Measurements from ENCODE around the gene ATP9A.

The ATP9A gene

DNA sequence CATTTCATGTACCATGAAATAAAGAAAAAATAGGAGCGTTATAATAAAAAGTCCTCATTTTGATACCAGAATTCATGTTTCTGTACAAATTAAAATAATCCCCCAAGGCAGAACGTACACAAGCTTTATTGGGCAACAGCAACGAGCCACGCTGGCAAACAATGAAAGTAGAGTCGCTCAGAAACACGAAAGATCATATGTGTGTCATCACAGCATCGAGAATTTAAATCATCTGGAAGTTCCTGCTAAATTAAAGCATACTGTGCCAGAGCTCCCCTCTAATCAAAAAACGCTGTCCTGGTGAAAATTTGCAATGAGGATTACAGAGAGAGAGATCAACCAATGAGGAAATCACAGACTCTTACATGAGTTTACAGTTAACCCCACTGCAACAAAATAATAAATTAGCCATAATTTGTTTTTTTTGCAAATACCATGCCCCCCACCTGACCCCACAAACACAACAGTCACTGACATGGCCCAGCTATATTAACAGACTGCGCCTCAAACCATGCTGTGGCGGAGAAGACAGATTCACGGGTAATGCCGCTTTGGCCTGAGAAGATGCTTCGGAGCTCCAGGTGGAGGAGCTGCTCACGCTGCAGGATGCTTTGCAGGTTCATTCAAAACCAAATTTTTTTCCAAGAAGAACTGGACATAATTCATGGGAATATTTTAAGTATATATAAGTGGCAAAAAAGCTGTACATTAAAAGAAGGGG, 171.4 kb downstream of the ATP9A start:
- DNase-seq (ENCODE audit: low read depth), result no peak

DNA sequence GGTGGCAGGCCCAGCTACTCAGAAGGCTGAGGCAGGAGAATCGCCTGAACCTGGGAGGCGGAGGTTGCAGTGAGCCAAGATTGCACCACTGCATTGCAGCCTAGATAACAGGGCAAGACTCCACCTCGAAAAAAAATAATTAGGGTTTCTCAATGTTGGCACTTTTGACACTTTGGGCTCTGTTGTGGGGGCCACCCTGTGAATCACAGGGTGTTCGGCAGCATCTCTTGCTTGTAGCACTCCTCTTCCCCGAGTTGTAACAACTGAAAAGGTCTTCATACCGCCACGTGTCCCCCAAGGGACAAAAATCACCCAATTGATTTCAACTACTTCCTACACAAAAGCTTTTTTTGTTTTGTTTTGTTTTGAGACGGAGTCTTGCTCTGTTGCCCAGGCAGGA, 172.4 kb downstream of the ATP9A start:
- DNase-seq (ENCODE audit: low read depth), result no peak

DNA sequence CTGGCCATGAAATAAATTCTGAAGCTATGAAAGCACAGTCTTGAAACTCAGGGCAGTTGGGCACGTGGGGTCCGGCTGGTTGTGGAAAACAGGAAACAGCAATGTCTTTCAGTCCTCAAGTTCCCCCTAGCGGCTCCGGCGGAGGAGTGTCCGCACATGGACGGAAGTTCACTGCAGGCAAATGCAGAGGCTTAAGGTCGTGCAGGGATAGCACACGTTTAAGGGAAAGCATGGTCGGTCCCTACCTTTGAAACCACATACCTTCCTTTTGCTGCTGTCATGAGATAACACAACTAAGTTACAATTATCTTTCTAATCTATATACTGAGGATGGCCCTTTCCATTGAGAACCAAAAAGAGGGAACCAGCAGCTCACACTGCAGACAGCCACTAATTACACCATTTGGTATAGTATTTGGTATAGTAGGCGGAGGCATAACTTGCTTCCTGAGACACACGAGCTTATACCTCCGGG, 173.1 kb downstream of the ATP9A start:
- DNase-seq (ENCODE audit: low read depth), result peak; percentile 67

DNA sequence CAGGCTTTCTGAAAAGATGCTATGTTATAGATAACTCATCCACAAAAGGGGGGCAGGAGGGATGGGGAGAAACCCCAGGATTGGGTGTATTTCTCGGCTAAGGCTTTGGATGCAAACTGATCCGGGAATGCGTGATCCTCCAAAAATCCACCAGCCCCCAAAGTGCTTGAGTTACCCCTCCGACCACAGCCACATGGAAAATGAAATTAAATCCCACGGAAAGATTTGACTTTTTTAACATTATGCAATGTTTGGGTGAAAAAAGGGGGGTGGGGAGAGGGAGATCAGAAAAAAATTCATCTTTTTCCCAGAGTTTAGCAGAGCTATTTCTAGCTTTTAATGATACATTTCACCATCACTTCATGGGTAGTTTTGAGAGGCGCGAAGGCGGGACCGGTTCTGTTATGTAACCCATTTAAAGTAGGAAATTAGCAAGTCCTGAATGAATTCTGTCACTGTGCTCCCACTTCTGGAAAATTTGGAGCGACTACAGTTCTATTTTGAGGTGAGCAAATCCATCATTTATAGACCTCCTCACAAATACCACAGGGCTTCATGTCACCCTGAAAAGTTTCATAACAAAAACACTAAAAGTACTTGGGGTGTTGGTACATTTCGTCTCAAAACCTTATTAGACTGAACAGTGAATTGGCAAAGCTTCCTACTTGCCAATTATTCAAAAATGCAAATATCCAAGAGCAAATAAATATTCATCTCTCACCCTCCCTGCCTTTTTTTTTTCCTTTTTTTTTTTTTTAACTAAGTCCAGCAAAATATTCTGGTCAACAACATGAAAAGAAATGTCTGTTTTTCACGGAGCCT, 173.7 kb downstream of the ATP9A start:
- DNase-seq (ENCODE audit: low read depth), result no peak

DNA sequence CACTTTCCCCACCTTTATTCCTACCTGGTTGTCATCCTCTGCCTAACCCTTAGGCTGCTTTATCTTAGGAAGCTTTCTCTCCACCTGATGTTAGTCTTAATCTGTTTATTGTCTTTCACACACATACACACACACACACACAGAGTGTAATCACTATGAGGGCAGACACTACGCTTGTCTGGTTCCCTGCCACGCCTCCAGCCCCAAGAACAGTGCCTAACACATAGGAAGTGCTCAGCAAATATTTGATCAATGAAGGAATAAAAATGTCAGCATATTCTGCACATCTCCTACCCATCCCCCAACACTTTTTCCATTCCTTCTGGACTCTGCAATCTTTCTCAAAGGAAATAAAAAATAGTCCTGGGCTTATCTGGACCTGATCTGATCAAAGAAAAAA, 174.6 kb downstream of the ATP9A start:
- DNase-seq (ENCODE audit: low read depth), result no peak

DNA sequence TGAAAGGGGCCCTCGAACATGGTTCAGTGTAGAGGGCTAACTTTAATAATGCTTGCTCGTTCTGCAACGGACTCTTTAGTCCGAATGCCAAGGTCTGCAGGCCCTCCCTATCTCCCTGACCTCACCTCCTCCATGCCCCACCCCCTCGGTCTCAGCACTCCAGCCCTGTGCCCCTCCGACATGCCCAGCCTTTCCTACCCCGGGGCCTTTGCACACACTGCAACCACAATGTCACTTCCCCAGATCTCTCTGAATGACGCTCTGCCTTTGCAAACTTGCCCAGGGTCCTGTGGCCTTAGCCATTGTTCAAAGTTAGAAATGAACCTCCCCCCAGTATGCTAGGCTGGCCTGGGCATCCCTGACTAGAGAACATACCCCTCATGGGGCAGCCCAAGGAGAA, 175.6 kb downstream of the ATP9A start:
- no peak for DNase-seq (ENCODE audit: low read depth)

DNA sequence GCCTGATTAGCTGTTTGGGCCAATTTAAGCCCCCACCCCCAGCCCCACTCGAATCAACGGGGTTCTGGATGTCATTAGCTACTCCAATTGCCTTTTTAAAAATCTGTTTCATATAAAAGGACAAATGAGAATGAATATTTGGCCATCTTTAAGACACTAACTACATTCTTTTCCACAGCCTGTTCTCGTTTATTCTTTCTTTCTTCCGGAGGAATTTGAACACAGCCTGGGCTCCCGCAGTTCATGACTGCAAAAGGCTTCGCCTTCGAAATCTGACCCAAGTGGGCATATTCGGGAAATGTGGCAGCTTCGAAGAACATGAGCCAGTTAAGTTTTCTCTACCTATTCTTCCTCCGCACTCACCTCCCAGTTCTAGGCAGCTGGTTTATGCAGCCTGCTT, 176.3 kb downstream of the ATP9A start:
- no peak for DNase-seq (ENCODE audit: low read depth)

DNA sequence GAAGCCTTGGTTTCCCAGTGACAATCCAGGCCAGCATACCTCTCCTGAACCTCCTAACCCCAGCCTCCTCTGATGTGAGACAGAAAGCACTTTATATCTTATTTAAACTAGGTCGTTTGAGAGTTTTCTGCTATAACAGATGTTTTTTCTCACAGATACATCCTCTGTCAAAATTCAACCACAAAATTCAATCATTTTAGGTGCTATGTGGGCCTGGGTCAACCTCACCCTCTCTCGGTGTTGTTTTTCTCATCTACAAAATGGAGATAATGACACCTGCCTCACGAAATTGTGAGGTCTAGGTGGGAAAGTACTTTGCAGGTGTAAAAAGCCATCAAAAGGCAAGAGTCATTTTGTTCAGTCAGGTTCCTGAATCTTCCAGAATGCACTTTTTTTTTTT, 179.4 kb downstream of the ATP9A start:
- DNase-seq (ENCODE audit: low read depth), result no peak

DNA sequence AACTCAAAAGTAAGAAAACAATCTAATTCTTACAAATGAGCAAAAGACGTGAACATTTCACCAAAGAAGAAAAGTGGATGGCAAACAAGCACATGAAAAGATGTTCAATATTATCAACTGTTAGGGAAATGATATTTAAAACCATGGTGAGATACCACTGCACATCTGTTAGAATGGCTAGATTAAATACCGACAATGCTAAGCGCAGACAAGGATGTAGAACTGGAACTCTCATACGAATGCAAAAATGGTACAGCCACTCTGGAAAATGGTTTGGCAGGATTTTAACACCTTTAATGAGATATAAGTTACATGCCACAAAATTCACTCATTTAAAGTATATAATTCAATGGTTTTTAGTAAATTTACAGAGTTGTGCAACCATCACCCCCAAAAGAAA, 181.0 kb downstream of the ATP9A start:
- DNase-seq (ENCODE audit: low read depth), result no peak

DNA sequence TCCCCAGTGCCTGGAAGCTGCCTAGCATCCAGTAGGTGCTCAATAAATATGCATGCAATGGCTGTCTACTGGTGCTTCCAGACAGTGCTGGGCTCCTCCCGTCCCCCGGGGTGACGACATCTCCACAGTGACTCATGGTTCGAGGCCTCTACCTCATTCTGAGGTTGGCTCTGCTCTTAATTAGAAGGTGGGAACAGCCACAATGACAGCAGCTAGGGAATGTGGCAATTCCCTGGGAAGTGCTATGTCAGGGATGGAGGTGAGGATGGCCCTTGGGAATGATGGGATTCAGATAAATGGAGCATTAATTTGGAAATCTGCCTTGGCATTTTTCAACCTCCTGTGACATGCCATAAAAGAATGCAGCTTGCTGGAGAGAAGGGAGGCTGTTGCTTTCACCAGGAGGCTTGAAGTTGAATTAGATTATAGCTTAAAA, 182.2 kb downstream of the ATP9A start:
- DNase-seq (ENCODE audit: low read depth), result no peak

DNA sequence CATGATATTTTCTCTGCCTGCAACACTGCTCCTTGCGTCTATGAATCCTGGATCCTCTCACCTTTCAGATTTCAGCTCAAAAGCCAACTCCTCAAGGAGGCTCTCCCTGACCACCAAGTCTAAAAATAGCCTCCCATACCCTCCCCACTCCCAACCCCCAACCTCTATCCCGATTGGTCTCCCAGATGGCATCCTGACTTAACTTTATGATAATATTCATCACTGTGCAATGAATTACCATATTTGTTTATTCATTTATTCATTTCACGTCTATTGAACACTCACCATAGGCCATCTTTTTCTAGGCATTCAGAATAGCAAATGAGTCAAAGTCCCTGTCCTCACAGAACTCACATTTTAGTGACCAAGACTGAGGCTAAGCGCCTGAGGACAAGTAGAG, 183.0 kb downstream of the ATP9A start:
- no peak for DNase-seq (ENCODE audit: low read depth)

DNA sequence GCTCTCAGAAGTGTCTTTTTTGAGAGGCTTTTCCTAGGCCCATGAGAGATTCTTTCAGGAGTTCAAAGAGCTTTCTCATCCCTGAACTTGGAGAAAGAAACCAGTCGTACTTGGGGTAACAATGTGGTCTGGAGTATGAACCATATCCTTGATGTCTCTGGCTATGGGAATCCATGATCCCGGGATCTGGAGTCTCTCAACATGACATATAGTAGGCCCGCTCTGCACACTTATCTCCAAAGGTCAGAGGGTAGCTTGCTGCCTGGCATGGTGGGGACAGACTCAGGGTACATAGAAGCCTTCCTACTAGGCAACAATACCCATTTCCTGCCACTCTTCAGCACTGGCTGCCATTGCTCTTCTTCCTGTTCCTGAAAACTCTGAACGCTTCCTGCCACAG, 183.5 kb downstream of the ATP9A start:
- no peak for DNase-seq (ENCODE audit: low read depth)

DNA sequence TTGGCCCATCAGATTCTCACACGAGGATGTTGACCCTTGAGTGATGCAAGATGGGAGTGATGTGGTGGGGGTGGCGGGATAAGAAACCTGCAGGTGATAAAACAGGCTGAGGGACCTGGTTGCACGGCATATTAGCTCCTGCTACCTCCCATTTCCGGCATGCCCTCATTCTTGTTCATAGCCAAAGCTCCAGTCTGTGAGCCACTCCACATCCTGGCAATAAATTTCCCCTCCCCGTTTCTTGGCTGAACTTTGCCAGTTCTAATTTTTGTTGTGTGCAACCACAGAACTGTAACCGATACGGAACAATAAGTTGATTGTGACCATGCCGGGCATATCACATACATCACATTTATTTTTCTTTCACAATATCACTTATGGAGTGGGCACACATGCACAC, 184.1 kb downstream of the ATP9A start:
- DNase-seq (ENCODE audit: low read depth), result no peak

DNA sequence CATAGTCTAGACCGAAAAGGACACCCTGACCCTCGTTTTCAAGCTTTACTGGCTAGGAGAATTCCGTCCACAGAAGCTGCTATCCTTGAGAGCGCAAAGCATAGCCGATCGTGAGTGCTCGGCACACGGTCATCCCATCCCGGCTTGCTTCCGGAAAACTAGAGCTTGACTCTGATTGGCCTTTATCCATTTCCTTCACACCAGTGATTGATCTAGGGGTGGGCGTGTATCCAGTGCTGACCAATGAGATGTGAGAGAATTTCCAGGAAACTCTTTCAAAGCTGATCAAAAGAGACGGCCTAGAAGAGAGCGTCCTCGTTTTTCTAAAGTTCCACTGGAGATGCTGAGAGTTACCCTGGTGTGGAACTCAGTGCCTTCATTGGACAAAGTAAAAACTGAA, 184.7 kb downstream of the ATP9A start:
- no peak for DNase-seq (ENCODE audit: low read depth)

DNA sequence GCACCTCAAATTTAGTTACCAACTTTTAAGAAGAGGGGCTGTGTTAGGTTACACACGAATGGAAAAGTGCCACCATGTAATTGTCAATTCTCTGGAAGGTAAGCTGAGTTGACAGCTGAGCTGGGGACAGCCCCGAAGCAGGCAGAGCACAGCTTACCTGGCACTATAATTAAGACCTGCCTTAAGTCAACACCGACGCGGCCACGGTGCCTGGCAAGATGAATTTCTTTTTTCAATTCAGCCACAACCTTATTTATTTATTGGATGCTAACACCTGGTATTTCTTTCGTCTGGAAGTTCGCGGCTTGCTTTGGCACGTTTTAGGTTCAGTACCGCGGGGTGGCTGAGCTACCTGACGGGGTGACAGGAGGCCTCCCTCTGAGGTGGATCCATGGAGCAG, 185.1 kb downstream of the ATP9A start:
- DNase-seq (ENCODE audit: low read depth), result no peak

DNA sequence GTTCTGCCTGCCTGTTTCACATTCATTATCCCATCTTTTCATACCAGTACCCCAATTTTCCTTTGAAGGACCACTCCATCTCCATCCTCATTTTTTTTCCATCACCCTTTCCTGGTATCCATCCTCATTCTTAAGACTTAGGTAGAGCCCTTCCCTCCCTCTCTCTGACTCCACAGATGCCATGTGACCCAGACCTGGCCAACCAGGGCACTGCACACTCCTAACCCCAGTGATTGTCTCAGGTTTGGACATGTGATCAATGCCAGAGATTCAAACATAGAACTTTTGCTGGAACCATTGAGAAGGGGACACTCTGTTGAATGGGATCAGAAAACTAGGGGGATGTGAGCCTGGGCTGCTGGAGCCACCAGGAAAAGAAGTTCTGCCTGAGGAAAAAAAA, 186.6 kb downstream of the ATP9A start:
- DNase-seq (ENCODE audit: low read depth), result no peak

DNA sequence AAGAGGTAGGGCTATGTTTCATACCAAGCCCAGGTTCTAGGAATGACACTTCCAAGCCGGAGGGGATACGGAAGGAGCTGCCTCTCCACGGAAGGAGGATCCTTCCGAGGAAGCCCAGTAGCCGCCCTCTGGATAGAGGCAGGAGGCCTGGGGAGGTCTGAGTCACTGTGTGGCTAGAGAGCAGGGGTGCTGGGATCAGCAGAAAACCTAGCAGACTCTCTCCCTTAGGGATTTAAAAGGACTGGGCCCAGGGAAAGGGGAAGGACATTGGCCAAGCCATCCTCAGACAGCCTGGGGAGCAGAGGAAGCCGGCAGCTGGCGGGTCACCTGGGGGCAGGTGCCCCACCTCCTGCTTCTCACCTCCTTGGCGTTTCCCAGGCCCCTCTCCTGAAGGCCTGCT, 189.1 kb downstream of the ATP9A start:
- DNase-seq (ENCODE audit: low read depth), result no peak

DNA sequence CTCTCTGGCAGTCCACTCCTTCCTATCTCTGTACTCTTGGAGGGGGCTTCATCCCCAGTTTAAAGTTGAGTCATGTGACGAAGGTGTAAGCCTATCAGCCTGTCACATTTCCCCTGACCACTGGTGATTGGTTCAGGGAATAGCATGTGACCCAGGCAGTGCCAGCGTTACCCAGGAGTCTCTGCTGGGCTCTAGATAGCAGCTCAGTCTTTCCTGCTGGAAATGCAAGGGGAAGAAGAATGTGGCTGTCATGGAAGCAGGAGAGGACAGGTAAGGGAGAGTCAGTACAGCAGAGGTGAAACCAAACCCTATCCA, 190.1 kb downstream of the ATP9A start:
- no peak for DNase-seq (ENCODE audit: low read depth)

DNA sequence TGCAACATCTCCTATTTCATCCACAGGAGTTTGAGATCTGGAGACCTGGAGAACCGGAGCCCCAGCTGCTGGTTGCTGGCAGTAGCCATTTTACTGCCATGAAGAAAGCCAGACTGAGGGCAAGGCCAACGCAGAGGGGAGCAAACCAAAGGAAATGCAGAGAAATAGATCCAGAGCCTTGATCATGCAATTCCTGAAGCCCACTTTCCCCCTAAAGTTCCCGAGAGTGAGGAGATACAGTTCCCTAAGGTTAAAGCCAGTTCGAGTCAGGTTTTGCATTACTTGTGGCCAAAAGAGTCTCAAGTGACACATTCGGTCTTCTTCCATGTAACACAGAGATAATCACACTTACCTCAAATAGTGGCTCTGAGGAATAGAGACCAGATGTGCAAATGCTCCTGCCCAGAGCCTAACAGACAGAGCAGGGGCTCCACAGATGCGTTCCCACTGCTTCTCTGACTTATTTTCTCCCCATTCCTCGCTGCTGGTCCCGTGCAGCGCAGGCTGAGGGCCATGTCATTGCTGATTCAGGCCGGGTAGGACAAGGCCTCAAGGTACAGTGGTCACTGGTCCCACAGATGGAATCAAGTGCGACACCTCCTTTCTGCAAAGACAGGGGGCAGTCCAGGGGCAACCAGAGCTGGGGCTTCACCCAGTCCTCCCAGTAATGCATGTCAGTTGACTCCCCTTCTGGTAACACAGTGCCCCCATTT, 190.6 kb downstream of the ATP9A start:
- DNase-seq (ENCODE audit: low read depth), result no peak

DNA sequence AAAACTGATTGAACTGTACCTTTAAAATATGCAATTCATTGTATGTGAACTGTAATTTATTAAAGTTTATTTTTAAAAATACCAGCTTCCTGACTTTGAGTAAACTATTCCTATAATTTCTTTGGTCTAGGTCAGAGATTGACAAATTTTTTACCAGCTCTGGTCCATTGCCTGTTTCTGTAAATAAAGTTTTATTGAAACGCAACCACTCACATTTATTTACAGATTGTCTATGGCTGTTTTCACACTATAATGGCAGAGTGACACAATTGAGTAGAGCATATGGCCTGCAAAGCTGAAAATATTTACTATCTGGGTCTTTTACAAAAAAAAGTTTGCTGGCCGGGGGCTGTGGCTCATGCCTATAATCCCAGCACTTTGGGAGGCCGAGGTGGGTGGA, 192.7 kb downstream of the ATP9A start:
- DNase-seq (ENCODE audit: low read depth), result no peak

DNA sequence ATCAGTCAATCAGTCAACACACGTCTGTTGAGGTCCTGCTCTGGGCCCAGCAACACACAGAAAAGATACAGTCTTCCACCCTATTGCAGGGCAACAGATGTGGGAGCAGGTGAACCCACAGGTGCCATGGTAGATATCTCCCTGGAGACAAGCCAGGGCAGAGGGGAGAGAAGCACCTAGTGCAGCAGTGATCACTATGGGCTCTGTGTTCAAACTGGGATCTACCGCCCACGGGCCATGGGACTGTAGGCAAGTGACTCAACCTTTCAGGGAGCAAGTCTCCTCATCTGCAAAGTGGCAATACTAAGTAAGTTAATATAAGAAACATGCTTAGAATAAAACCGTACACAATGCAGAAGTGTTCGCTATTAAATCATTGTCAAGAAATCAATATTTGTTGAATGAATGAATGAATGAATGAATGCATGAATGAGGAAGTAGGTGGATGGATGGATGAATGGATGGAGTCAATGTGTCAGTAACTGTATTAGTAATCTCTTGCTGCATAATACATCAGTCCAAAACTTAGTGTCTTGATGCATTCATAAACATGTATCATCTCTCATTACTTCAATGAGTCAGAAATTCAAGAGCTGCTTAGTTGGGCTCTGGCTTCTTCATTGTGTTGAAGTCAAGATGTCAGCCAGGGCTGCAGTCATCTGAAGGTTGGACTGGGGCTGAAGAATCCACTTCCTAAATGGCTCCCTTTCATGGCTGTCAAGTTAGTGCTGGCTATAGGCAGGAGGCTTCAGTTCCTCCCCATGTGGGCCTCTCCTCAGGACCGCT, 193.7 kb downstream of the ATP9A start:
- DNase-seq (ENCODE audit: low read depth), result no peak

DNA sequence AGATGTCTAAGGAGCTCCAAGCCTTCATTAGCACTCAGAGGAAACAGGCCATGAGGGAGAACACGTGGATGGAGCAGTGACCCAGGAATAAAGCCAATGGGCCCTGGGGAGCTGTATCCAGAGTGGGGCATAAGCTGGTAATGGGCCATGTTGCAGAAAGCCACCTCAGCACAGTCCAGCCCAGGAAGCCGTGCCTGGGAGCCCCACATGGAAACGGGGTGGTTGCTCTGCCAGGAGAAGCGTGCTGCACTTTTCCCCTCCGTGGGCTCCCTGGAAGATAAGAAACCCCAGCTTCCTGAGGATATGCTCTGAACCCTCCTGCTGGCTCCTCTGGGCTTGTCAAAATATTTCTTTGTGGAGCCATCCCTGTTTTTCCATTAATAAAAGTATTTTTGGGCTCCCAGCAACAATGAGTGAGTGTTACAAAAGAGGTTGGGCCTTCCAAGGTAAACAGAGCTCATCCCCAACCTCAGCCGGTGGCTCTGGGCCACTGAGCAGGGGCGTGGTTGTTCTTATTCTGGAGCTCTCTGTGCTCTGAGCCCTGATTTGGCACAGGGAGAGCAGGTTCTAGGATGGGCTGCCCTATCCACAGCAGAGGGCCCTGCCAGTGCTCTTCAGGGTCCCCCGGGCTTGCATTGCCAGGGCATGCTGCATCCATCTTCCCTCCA, 194.5 kb downstream of the ATP9A start:
- no peak for DNase-seq (ENCODE audit: low read depth)
